RKO (cell line): ENCODE results near the gene ATG4A.
A peak's percentile ranks its signal among the peaks of the same experiment; 100 is the strongest.

Source experiments
- DNase-seq: peaks from one replicate; pipeline ENCODE4 v3.0.0-alpha.2; 2016; ENCODE audit warnings: low spot score

The ATG4A gene, protein sequence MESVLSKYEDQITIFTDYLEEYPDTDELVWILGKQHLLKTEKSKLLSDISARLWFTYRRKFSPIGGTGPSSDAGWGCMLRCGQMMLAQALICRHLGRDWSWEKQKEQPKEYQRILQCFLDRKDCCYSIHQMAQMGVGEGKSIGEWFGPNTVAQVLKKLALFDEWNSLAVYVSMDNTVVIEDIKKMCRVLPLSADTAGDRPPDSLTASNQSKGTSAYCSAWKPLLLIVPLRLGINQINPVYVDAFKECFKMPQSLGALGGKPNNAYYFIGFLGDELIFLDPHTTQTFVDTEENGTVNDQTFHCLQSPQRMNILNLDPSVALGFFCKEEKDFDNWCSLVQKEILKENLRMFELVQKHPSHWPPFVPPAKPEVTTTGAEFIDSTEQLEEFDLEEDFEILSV

DNA sequence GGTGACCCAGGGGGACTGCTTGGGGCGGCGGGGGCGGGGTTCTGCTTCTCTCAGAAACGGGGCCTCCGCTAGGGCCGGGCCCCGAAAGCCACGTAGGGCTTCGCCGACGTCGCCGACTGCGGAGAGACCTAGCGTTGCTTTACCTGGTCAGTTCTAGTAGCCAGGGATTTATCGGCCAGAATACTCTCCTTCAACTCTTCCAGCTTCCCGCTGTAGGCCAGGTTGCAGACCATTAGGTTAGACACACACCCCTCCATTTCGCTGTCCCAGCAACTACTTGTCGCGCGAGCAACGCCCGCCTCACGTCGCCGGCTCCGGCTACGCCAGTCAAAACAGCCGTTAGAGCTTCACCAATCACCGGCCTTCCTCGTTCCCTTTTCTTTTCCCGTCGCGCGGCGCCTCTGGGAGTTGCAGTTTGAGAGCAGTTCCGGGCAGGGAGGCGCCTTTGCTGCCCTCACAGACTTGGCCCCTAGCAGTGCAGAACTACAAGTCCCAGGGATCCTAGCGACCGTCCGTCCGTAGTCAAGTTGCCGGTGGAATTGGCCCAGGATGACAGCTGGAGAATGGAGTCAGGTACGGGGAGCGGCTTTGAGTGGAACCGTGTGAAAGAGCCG, at the start of gene ATG4A, which contains the start of gene PSMD10:
Gene ATG4A (plus strand): TSS at position 515 of the 614 bp plus-strand sequence. CDS start 49 bp downstream, at position 564.
Gene PSMD10 (minus strand): TSS at position 279 of the 614 bp plus-strand sequence. CDS start 22 bp downstream, at position 257.
- peak; percentile 93 for DNase-seq

DNA sequence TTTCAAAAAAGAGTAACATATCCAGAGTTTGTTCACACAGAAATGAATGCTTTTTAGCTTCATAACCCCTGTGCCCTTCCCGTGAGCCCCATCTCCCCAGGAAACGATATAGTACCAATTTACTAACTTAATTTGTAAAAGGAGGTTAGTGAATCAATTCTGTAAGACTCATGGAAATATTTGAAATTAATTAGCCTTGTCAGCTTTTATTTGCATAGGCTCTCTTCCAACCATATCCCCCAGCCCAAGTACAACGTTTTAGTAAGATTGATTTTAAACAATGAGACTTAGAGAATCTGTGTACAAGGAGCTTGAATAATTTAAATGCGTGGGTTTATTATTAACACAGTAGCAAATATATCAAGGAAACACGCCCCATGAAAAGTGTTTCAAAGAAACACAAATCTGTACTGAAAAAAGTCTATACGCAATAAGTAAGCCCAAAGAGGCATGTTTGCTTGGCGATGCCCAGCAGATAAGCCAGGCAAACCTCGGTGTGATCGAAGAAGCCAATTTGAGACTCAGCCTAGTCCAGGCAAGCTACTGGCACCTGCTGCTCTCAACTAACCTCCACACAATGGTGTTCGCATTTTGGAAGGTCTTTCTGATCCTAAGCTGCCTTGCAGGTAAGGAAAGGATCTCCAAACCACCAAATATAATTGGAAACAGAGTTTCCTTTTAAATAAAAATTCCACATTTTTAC, 46.9 kb upstream of the ATG4A start, which contains the start of gene VSIG1:
Gene VSIG1 (plus strand): TSS at position 512 of the 703 bp plus-strand sequence. CDS start 66 bp downstream, at position 578.
- DNase-seq, result no peak

DNA sequence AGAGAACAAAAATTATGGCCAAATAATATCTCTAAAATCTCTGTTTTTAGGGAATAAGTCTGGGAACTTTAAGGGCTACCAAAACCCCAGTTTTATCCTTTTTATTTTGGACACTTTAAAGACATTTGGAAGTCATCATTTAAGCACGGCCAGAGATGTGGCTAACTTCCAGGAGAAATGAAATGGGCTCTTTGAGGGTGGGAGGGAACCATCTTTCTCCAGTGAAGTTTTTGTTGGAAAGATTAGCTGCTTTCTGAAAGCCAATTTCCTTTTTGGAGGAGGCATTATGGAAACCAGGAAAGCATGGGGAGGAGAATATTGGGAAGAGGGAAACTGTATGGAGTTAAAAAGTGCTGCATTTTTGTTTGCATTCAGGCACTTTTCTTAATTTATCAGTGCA, 41.9 kb upstream of the ATG4A start:
- DNase-seq, result no peak

DNA sequence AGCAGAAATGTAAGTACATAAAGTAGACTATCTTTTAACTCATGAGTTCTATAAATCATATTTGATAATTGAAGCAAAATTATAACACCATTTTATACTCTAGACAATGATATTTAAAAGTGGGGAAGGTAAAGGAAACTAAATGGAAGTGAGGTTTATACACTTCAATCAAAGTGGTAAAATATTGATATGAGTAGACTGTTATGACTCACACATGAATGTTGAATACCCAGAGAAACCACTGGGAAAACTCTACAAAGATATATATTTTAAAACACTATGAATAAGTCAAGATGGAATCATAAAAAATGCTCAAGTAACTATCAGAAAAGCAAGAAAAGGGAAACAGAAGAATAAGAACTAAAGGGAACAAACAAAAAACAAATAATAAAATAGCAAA, 38.4 kb upstream of the ATG4A start:
- DNase-seq, result no peak

DNA sequence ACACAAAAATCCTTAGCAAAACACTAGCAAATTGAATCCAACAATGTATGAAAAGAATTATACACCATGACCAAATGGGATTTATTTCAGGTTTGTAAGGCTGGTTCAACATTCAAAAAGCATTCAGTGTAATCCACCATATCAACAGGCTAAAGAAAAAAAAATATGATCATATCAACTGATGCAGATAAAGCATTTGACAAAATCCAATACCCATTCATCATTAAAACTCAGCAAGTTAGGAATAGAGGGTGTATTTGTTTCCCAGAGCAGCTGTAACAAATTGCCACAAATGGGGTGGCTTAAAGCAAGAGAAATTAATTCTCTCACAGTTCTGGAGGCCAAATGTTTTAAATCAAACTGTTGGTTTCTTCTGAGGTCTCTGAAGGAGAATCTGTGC, 36.0 kb upstream of the ATG4A start:
- DNase-seq, result no peak

DNA sequence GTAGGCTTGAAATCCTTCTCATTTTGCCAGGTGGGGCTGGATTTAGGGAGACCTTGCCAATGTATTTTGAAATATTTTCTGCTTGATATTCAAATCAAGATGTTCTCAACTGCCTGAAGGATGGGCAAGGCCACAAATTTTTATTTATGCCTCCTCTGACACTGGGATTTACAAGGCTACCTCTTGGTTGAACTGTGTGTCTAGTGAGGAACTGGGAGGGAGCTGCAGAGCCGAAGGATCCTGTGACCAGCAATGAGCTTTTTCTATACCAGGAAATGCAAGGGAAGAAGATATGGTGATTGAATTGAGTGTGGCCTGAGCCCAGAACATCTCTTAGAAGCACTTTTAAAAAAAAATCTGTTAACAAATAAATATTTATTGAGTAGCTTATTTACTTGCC, 31.8 kb upstream of the ATG4A start:
- no peak for DNase-seq

DNA sequence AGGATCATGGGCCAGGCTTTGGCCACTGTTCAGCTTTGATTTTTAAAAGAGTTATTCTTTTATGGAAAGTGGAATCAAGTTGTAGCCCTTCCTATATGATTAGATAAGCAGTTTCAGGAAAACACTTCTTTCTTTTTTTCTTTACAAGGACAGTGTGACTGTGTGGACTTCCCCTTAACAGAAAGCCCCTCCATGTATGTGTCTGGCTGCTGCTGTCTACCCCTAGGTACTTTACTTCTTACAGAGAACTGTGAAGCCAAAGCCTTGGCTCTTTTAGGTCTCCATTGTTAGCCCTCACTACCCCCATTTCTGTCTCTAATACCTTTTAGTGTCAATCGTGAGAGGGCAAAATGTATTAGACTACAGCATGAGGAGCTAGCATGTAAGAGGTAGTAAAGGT, 27.6 kb upstream of the ATG4A start:
- no peak for DNase-seq

DNA sequence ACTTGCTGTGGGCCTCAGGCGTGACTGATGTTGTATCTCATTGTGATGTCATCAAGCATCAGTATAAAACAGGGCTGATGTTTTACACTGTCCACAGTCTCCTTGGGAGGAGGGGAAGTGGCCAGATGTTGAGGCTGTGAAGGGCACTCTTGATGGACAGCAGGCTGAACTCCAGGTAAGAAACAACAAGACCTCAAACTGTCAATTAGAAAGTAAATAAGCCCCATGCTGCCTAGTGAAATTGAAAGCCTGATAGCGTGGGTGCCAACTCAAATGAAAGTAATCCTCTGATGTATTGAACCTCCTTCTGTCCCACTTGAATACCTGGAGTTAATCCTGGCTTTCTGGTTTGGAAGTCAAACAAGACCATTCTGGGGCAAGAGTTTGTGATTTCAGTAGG, 27.0 kb upstream of the ATG4A start:
- DNase-seq, result no peak

DNA sequence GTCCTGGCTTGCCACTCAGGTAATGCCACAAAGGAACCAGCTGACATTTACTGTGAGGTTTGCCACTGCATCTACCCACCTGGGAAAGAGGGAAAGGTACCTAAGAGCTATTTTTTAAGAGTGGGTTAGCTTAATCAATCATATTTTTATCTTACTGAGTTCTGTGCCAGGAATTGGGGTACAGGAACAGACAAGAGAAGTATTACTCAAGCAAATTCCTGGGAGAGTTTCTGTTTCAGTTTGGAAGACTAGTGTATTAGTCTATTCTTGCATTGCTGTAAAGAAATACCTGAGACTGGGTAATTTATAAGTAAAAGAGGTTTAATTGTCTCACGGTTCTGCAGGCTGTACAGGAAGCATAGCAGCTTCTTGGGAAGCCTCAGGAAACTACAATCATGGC, 23.5 kb upstream of the ATG4A start:
- no peak for DNase-seq

DNA sequence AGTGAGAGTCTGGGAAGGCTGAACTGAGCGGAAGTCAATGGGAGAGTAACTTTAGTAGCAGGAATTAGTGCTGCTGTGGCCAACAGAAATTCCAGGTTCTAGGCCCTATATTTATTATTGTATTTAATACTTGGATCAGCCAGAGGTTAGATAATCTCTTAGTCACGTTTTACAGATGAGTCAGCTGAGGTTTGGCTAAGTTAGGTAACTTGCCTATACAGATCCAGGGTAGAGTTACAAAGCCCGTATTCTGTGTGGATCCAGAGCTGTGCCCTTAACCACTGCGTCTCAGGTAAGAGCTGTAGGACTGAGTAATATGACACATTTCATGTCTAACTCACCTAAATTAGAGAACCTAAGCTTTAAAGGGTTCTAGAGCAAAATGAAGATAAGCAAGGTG, 20.7 kb upstream of the ATG4A start:
- peak; percentile 39 for DNase-seq

DNA sequence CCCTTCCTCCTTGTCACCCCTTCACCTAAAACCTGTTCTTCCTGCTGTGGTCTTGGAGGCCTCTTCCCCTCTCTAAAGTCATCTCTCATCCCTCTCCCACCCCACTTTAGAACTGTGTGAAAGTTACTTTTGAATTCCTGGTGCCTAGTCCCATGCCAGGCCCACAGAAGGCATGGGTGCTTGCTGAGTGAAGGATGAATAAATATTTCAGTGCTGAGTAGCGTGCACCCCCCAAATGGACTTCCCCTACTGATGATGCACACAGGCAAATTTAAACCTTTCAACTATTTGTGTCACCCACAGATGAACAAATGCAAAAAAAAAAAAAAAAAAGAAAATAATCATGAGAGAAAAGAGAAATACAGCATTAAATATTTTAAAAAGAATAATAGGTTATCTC, 20.0 kb upstream of the ATG4A start:
- no peak for DNase-seq

DNA sequence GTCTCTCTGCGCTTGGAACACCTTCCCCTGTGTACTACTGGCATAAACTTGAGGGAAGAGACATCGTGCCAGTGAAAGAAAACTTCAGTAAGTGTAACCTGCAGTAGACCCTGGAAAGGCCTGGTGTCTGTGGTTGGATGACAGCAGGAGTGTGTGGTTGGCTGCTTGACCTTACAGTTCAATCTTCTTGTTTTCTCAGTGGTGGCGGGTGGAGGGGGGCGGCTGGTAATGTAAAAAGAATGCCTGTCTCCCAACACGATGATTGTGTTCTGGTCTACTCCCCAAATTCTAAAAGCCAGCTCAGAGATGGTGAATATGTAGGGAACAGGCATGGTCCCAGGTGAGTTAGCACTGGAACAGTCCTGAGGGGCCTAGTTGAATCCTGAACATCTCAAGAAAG, 18.8 kb upstream of the ATG4A start:
- DNase-seq, result no peak

DNA sequence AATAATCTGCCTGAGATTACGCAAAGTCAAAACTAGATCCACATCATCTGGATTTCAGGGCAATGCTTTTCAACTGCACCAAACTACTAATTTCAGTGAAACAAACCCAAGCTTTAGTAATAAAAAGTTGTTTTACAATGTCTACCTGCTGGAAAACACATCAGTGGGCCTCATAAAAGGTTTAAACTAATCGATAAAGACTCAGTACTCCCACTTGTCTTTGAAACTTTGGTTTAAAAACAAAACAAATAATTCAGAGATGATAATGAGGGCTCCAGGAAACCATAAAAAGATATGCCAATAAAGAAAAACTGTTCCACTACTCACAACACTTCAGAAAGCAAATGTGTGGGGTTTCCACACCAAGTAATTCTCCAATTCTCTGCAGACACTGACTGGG, 10.5 kb upstream of the ATG4A start:
- no peak for DNase-seq

DNA sequence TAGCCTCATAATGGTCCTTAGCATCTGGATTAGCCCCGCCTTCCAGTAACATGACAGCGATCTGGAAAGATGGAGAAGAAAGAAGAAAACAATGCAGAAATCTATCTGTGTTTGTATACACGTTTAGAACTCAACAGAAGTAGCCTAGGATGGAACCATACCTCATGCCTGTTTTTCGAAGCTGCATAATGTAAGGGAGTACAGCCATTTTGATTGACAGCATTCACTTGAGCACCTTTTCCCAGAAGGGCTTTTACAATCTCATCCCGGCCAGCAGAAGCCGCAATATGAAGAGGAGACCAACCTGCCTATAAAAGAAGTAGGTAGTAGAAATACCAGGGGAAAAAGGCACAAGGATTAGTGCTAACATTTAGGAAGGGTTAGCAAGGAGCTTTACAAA, 3.8 kb upstream of the ATG4A start:
- DNase-seq, result no peak

DNA sequence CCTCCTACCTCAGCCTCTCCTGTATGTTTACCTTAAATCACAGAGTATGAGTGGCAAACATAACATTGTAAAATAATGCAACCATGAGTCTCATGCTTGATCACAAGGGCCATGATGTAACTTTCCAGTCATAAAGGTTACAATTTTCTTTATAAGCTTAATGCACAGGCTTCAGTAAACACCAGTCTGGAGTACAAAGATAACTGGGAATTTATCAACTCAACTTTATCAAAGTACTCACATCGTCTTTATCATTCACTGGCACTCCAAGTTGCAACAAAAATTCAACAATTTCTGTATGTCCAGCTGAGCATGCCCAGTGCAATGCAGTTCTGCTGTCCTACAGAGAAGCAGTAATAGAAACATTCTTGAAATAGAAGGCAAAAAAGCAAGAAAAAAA, 3.1 kb upstream of the ATG4A start:
- no peak for DNase-seq

DNA sequence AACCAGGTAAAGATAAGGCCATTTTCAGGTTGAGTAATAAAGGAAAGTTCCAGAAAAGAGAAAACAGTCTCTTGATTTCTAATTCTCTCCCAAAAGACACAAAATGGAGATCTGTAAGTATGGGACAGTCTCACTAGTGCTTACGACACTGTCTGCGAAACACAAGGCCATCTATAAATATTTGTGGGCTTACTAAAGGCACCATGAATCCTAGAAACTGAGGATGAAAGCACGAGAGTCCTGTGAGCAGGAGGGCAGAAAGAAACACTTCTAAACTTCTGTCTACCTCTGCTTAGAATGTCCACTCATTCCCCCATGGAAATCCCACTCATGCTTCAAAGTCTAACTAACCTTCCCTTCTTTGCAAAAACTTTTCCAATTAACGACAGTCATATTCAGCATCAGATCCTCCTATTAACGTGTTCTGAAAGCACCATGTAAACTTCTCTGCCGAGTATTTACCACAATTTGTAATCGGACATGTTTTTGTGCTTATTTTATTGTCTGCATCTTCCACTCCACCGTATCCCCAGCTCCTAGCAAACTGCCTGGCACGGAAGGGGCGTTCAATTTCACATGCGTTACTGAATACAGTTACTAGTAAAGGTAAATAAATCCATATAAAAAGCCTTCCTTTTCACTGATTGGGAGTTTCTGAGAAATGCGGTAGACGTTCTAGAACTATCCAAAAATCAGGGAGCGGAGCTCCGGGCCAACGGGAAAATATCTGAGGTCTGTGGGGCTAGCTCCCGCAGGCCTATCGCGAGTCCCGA, 901 bp upstream of the ATG4A start:
- DNase-seq, result peak; percentile 53

DNA sequence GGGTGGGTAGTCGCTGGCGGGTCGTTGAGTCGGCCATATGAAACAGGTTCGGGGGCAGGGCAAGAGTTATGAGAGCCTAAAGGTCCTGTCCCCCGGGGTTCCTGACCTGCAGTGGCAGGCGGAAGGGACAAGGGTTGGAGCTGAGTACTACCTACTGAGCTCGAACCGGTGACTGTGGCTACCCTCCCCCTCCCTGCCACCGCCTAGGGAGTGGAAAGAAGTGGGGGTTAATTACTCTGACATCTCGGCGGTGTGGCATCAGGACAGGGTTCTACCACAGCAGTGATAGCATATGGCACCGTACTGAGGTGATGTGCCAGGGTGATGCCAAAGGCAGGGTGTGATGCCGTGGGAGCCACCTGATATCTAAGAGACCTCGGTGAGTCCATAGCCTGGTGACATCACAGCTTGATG, 307 bp downstream of the ATG4A start:
- DNase-seq, result peak; percentile 52

DNA sequence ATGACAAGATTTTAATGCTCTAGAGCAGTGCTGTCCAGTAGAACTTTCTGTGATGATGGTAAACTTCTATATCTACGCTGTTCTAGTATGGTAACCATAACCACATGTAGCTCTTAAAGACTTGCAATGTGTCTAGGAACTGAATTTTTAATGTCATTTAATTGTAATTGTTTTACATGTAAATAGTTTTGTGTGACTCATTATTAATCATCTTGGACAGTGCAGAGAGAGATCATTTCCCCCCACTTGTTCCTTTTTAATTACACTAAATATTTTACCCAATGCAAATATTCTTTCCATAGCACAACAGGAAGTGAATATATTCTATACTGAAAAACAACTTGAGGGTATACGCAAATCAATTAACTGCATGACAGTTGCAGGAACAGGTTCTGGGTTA, 5.8 kb downstream of the ATG4A start:
- DNase-seq, result peak; percentile 8

DNA sequence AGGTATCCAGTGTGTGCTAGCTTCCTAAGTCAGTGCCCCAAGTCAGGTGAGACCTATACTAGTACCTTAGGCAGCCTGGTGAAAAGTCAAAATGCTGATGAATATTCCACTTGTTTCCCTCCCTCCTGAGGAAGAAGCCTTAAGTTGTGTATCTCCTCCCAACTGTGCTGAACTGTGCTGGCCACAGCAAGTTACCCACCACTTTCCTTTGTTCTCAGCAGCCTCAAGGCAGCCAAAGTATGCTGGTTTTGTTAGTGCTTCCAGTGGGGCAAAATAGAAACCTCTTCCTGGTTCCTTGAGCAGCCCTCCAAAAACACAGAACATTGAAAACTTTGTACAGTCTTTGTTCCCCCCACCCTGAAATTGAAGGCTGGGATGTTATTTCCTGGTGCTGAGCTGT, 13.9 kb downstream of the ATG4A start:
- DNase-seq, result no peak

DNA sequence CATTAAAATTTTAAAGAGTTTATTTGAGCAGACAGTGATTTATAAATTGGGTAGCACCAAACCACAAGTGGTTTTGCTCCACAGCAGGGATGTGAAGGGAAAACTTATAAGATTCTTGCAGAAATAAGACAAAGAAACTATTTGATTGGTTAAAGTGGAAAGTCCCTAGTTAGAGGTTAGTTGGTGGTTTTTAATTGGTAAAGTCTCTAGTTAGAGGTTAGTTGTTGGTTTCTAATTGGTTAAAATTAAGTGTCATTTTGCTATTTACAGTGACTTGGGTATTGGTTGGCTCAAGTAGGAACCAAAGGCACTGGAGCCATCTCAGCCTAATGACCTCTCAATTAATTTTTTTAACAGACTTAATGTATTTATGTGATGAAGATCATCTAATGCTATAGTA, 23.0 kb downstream of the ATG4A start:
- no peak for DNase-seq

DNA sequence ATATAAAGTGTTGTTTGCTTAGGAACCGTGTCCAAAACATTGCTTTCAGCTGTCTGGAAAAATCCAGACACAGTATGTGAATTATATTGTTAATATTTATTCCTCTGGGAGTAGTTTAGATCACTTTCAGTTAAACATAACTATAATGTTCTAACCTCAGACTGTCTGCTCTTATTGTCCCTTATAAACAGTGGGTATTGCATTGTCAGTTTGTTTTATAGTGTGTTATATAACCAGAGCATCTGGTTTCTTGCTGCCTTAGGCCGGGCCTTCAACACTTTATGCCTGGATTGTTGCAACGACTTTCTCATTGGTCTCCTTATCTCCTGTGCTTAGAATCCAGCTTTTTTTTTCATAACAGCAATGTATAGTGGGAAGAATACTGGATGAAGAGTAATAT, 26.4 kb downstream of the ATG4A start:
- no peak for DNase-seq

DNA sequence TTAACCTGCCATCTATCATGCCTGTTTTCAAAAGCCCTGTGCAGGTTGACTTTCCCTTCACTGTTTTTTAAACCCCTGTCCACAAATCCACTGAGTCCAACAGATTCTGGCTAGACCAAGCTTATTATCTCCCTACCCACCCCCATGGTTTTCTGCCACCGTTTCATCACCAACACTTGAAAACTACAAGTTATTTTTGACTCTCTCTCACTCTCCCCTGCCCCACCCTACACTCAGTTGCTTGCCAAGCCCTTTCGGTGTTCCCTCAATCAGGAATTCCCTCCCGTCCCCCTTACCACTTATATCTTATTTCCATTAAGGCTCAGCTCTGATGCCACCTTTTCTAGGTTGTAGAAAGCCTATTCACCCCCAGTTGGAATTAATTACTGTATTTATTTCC, 29.7 kb downstream of the ATG4A start:
- DNase-seq, result no peak
